K562 treated with DMSO at 1 percent for 48 hours (cell line): ENCODE data around the gene ACER3. TPM values are rescaled to one million over a fixed set of nuclear protein-coding genes. Genes with fewer than 3 reads are reported as not detected.

Experiments used
- total RNA-seq: library from RNA; unstranded; fragments of 300-600 nt; gene quantifications from 2 replicates; pipeline ENCODE4 v1.2.3, GENCODE V29; 2022; ENCODE audit warnings: low replicate concordance; ENCODE audit errors: extremely low read depth

Gene ACER3
- total RNA-seq, result not detected in 2 replicates

GRCh38 chr11:76860539-76861475, at the start of gene ACER3:
ACER3 (plus strand) TSS chr11:76860918; CDS start chr11:76860977, 59 bp downstream.

DNA sequence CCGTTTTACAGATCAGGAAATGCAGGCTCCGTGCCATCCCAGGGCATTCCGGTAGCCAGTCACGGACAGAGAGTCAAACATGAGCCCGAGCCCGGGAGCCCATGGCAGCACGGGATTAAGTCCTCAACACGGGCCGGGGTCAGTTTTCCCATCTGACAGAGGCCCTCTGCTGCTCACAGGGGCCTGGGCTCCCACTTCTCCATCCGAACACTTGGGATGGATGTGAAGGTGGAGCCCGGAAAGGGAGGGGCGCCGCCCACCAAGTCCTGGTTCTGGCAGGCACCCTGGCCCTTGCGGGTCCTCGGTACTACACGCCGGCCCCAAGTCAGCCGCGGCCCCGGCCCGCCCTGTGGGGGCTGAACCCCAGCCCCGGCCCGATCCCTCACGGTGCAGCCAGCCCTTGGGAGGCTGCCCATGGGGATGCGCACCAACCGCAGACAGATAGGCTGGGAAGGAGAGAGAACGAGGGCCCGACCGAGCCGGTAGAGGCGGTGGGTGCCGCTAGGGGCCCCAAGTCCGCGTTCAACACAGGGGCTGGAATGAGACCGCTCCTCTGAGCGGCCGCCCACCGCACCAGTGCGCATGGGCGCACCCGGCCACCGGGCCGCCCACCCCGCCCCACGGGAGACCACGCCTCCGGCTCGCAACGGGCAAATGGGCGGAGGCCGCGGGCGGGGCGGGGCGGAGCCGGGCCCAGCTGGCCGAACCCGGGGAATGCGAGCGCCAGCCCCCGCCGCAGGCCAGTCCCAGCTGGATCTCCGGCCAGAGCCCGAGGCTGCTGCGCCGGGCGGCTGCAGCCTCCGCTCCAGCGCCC, 205.7 kb downstream of the ACER3 start, which contains the start of gene CAPN5:
TSS of gene CAPN5 (plus strand) at position 743 of the 814 bp plus-strand sequence. CDS start 17,916 bp downstream, outside the sequence.

Other genes with a start within 250 kb of the ACER3 start
- gene LRRC32, start 190.2 kb upstream of the ACER3 start, total RNA-seq, result not detected in 2 replicates
- gene TSKU, start 77.6 kb upstream of the ACER3 start, total RNA-seq, result not detected in 2 replicates
- gene B3GNT6, start 173.5 kb downstream of the ACER3 start, total RNA-seq, result not detected in 2 replicates
- not detected in 2 replicates for gene CAPN5, start 206.1 kb downstream of the ACER3 start, total RNA-seq
- not detected in 2 replicates for gene OMP, start 241.9 kb downstream of the ACER3 start, total RNA-seq